GM21737 (cell line): ENCODE data around the gene ZNF2.
"Not testable (repeated sequence)": the region's sequence is repeated elsewhere in the genome, so short reads cannot be mapped to it uniquely, and the experiment has no call there.

Experiments
- ATAC-seq: cut with Tn5 transposase; IDR thresholded peaks from one replicate; pipeline ENCODE4 v1.9.1; 2021; ENCODE audit warnings: mild to moderate bottlenecking, moderate library complexity; ENCODE audit not compliant: unreplicated experiment

The ZNF2 gene

DNA sequence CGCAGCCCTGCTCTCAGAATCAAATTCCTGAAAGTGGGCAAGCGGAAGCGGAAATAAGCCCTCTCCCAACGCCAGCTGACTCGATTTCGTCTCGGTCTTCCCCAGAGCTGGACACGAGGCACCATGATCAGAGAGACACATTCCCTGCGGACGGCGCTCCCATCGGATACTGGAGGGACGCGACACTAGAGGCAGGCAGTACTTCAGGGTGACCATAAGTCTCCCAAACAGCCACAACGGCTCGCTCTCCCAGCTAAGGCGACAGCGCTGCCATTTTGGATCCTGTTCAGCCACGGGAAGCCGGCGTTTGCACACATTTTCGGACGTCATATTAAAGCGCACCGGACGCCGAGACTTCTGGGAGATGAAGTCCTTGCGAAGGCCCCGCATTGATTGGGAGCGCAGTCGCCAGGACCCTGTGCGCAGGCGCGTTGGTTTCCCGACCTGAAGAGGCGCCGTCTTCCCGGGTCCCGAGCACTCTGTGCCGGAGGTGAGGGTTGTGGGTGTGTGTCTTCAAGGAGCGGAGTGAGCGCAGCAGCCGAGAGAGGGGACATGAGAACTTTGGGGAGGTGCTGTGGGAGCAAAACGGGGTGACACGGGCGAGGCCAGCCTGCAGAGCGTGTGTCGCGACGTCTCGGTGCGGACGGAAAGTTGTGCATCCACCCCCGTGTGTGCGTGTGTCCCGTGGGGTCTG is at the start of gene ZNF2:
TSS of gene ZNF2 (plus strand) at position 439 of the 694 bp plus-strand sequence. CDS start 10,418 bp downstream, outside the sequence.
- peak; percentile 91 for ATAC-seq

DNA sequence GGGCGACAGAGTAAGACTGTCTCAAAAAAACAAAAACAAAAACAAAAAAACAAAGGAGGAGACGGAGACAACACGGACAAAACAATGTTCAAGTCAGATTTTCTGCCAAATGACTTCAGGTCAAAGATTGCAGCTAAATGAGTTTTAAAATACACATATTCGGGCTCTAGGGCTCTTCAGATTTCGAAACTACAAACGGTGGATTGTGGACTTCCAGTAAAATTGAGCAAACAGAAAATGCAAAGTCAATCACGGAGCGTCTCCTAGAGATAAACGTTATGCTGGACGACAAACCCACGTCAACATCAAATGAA is 44.6 kb upstream of the ZNF2 start:
- ATAC-seq: no peak

DNA sequence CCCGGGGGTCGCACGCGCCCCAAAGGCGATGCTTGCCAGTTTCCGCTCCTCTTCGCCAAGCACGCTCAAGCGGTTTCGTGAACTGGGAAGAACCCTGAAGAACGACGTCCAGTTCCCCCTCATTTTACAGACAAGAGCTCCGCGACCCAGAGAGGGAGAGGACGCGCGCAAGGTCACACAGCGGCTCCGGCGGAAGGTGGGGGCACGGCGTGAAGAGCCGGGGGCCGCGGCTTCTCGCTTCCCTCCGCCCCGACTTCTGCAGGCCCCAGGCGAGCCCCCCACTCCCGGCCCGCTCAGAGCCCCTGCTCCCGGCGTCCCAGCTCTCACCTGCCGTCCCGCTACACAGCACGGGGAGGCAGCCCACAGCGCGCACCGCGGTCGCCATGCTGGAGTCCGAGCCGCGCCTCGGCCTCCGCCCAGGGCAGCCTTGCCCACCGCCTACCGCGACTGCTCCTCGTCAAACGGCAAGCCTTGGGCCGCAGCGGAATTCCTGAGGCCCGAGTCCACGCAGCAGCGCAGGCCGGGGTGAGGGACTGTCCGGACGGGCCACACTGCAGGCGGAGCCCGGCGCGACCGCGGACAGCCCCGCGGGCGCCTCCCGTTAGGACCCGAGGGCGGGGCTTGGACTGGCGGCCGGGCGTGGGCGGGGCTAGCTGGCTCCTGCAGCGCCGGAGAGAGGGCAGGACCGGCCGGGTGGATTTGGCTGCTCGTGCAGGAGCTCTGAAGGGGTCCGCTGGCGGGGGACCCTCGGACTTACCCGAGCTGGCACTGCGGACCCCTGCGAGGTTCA is 44.0 kb upstream of the ZNF2 start, which contains the start of gene MRPS5:
TSS of gene MRPS5 (minus strand) at position 402 of the 790 bp plus-strand sequence. CDS start at position 385, 17 bp downstream.
- ATAC-seq: peak; percentile 97

DNA sequence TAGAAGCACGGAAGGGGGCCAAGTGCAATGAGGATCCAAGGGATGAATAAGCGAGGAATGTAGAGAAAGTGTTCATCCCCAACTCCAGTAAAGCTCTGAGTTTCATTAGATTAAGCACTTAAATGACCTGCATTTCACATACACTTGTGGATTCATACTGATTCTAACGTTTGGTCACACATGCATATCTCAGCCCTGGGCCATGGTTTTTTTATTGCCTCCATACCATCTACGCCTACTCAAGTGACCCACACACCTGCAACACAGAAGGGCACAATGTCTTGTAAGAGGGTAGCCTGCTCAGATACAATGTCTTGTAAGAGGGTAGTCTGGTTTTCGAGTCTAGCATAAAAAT is 43.4 kb upstream of the ZNF2 start:
- peak; percentile 3 for ATAC-seq

DNA sequence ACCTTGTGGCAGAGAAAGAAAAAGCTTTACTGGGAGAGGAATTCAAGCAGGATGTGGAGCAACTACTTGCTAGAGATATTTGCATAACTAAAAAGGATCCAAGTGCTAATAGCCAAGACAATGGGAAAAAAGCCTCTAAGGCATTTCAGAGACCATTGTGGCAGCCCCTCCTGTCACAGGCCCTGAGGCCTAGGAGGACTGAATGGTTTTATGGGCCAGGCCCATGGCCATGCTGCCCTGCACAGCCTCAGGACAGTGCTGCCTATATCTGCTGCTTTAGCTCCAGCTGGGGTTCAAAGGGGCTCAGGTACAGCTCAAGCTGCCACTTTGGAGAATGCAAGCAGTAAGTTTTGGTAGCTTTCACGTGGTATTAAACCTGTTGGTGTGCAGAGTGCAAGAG is 26.9 kb upstream of the ZNF2 start:
- ATAC-seq: no peak

DNA sequence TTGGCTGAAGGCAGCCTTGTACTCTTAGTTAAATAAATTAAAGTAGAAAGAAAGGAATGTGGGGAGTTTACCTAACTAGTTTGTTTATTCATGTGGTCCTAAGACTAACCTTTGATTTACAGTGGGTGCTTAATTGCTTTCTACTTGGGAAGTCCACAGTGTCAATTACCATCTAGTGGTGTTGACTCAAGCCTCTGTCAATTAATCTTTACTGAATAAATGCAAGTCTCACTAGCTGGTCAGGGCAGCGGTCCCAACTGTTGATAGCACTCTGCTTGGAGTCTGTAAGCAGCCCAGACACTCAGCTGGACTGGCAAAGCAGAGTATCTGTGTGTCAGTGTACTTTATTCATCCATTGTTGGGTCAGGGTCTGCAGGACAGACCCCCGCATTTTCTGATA is 21.8 kb upstream of the ZNF2 start:
- no peak for ATAC-seq

DNA sequence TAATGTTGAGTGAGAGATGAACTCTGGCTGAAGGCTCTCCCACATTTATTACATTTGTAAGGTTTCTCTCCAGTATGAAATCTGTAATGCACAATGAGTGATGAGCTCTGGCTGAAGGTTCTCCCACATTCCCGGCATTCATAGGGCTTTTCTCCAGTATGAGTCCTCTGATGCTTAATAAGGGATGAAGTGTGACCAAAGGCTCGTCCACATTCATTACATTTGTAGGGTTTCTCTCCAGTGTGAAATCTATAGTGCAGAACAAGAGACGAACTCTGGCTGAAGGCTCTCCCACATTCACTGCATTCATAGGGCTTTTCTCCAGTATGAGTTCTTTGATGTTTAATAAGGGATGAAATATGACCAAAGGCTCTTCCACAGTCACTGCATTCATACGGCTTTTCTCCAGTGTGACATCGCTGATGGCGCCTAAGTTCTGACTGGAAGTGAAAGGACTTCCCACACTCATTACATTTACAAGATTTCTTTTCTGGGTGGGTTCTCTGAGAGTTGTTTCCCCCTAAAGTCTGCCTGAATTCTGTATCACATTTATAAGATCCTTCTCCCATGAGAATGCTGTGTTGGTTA is 16.1 kb upstream of the ZNF2 start:
- no peak for ATAC-seq

DNA sequence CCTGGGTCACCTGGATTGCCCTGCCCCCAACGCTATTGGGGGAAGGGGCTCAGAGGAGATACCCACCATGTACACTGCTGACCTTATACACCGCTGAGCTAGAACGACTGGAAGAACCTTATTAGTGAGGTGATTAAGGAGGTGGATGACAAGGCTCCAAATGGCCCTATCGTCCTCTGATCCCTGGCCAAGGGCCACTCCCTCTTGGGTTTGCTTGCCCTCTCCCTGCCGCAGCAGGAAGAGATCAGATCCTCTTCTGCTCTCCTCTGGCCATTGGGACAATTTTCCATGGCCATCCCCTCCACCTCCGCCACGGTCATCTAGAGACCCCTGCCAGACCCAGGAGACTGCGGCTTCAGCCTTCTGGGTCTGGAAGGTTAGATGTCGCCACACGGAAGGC is 7.2 kb upstream of the ZNF2 start:
- no peak for ATAC-seq

DNA sequence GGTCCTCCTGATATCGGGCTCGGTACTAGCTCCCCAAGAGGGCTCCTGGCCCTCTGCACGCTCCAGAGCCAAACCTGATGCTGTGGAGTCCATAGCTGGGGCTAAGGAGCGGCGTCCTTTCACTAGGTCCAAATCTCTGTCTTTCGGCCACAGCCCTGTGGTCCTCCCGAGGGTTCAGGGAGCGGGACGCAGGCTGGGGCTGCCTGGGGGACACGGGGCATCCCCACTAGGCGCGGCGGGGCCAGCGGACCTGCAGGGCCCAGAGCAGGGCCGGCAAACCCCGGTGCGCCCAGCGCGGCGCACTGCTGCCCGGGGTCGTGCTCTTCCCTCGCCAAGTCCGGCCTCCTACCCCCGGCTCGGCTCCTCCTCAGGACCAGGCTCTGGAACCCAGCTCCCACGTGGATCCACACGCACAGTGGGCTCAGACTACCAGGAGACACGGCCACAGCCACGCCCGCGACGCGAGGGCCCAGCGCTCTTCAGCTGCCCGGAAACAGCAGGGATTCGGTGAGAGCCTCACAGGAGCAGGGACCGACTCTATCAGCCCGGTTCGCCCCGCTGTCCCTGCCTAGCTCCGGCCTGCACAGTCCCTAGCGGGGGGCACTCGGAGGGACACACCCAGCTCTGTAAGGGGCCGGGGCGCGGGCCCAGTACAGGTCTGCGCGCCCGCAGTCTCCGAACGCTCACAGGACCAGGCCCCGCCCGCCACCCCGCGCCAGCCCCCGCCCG is 6.6 kb upstream of the ZNF2 start:
- ATAC-seq: peak; percentile 39

DNA sequence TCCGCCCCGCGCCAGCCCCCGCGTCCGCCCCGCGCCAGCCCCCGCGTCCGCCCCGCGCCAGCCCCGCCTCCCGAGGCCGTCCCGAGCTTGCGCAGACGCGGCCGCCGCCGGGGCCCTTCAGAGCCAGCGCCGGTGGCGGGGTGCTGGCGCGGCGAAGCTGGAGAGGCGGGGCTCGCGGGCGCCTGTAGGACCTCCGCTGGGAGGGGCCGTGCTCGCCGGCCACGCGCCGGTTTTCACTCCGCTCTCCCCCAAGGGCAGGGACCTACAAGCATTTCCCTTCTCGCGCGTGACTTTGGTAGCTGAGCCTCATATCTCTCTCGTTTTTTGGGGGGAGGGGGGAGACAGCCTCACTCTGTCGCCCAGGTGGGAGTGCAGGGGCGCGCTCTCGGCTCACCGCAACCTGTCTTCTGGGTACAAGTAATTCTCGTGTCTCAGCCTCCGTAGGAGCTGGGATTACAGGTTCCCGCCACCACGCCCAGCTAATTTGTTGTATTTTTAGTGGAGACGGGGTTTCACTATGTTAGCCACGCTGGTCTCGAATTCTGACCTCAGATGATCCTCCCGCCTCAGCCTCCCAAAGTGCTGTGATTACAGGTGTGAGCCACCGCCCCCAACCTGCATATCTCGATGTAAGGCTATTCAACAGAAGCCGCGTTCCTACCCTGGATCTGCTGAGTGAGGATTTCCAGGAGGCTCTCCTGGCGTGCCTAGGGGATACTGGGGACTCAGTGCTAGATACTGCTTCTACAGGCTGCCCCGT is 5.7 kb upstream of the ZNF2 start, which contains the start of gene ZNF514:
TSS of gene ZNF514 (minus strand) at position 159 of the 760 bp plus-strand sequence. CDS start 6,595 bp downstream, outside the sequence.
- peak; percentile 89 for ATAC-seq

DNA sequence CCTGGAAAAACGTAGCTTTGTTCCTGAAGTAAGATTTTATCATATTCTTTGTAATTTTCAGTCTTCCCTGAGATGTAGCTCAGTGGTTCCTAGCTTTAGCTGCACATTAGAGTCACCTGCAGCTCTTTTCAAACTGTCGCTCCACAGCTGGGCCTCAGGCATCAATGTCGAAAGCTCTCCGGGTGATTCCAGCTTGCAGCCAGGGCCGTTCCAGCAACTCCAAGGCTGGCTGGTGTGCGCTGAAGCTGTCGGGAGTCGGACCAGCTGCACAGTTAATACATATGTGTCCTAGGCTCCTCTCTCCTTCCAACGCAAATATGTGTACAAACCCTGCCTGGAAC is 609 bp upstream of the ZNF2 start:
- ATAC-seq: peak; percentile 19

DNA sequence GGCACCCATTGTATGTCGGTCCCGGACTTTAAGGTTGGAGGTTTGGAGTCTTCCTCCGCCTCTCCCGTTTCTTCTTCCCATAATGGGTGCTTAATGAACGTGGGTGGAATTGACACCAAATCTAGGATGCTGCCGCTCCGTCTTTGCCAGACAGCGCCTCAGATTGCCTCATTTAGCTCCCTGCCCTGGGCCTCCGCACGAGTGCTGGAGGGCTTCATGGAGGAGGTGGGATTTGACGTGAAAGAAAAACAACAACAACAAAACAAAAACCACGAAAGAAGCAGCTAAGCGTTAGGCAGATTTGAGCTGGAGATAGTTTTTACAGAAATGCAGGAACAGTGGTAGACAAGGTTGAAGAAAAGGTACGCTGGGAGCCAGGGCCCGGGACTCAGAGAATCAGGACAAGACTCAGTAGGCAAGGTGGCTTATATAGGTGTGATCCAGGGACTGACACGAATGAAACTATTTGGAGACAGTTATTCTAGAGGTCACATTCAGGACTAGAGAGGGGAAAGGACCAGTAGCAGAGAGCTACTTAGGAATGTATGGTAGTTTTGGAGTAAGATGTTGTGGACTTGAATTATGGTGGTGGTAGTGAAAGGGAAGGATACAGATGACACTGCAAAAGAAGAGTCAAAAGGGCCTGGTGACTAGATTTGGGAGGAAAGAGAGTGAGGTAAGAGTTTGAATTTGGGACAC is 605 bp downstream of the ZNF2 start:
- peak; percentile 12 for ATAC-seq

DNA sequence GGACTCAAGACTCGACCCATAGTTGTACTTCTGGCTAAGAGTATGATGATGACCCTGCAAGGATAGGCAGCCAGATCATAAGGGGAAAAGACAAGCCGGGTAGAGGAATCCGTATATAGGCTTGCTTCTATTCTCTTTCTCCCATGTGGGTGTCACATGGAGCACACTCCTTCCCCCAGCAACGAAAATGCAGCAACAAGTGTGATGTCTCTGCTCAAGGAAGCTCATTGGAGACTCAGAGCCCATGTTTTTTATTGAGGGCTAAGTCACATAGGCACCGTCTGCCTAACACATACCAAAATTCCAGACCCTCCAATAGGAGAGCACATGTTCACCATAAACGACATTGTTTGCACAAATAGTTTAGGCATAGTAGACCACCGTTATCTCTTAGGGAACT is 6.3 kb downstream of the ZNF2 start:
- no peak for ATAC-seq

DNA sequence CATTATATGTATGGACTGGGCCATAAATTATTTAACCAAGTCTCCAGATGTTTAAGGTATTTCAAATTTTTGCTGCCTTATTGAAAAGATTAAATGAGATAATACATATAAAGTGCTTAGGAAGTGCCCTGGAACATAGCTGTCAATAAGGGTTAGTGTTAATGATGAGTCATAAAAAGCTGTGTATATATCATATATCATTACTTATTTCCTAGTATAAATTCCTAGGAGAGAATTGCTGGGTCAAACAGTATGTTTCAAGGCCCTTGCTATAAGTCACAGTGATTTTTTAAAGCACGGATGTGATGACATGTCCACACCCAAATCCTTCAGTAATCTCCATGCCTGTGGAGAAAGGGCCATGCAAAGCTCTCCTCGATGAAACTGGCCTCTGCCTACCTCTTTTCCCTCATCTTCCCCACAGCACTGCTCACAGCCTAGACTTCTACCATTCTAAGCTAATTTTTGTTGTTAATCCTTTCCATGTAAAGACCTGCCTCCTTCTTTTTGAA is 8.5 kb downstream of the ZNF2 start:
- no peak for ATAC-seq

DNA sequence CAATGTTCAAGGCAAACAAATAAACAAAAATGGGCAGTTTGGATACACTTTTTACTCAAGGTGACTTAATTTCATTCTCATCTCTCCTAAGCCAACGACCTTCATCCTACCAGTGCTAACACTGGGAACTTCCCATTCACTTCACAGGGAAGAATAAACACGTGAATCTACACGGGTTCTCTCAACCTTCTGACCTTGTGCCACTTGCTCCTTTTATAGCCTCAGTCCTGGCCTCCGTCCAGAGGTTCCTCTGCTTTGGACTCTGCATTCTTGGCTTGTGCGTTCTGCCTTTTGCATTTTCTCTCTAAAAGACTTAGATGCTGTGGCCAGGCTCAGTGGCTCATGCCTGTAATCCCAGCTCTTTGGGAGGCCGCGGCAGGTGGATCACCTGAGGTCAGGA is 13.8 kb downstream of the ZNF2 start:
- ATAC-seq: no peak

DNA sequence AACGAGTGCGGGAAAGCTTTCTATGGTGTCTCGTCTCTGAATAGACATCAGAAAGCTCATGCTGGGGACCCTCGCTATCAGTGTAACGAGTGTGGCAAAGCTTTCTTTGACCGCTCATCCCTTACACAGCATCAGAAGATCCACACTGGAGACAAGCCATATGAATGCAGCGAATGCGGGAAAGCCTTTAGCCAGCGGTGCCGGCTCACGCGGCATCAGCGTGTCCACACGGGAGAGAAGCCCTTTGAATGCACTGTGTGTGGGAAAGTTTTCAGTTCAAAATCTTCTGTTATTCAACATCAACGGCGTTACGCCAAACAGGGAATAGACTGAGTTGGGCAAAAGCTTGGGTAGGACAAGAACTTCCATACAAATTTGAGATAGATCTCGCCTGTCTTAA is 16.2 kb downstream of the ZNF2 start:
- no peak for ATAC-seq

DNA sequence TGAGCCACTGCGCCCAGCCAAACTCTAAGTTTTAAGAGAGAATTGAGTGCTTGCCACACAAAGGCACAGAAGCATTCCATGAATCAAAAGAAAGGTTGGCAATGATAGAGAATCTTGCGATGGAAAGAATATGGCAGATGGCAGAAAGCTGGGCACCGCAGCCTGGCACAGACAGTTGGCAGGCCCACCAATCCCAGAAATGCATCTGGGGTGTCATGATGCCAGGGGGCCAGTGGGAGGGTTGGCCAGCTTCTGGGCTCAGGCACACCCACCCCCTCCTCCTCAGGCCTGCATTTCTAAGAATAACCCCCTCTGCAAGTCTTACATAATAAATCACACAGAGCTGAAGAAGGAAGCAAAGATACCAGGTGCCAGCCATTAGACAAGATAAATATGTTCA is 19.6 kb downstream of the ZNF2 start:
- no peak for ATAC-seq

DNA sequence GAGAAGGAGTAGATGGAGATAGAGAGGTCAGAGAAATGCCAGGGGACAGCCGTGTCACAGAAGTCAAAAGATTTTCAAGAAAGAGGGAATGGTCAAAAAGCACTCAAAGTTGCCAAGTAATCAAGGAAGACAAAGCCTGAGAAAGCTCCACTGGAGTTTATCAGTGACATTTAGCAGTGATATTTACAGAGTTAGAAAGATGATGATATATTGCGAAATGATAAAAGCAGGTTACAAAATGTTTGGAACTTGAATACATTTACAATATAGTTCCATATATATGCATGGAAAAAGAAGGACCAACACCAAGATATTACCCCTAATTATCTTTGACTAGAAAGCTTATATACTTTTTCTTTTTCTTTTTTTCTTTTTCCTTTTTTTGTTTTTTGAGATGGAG is 20.4 kb downstream of the ZNF2 start:
- ATAC-seq: no peak

DNA sequence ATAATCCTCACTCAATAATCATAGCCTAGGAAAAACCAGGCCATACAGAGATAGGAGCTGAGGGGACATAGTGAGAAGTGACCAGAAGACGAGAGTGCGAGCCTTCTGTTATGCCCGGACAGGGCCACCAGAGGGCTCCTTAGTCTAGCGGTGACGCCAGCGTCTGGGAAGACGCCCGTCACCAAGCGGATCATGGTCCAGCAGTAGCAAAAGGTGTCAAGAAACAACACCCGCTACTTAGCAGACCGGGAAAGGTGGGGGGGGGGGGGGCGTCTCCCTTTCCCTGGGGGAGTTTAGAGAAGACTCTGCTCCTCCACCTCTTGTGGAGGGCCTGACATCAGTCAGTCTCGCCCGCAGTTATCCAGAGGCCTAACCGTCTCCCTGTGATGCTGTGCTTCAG is 27.3 kb downstream of the ZNF2 start:
- ATAC-seq: not testable (repeated sequence)

DNA sequence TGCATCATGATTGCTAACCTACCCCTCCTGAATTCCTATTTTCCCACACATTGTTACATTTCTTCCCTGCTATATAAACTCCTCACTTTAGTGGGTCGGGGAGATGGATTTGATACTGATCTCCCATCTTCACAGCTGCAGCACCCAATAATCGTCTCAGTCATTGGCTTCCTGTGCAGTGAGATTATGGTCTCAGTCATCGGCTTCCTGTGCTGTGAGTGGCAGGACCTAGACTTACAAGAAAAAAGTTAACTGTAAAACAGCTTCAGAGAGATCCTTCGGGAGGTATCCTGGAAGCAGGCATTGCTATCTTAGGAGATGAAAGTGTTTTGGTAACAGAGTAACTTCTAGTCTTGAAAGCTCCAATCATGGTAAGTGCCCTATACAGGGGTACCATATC is 38.3 kb downstream of the ZNF2 start:
- no peak for ATAC-seq
